HG03159 (cell line): ENCODE results near the gene TMBIM6.
"Not testable (repeated sequence)": the region's sequence is repeated elsewhere in the genome, so short reads cannot be mapped to it uniquely, and the experiment has no call there.

Experiments used
- ATAC-seq: cut with Tn5 transposase; IDR thresholded peaks from one replicate; pipeline ENCODE4 v1.9.1; 2021; ENCODE audit warnings: mild to moderate bottlenecking, moderate library complexity; ENCODE audit not compliant: unreplicated experiment

TMBIM6 gene

GRCh38 chr12:49740930-49741881 lies at the start of gene TMBIM6:
Gene TMBIM6 (plus strand): TSS chr12:49741557. CDS start chr12:49752494, 10,937 bp downstream.
- peak; percentile 95 for ATAC-seq

GRCh38 chr12:49692851-49693250 lies 48.5 kb upstream of the TMBIM6 start:
- no peak for ATAC-seq

GRCh38 chr12:49693931-49694444 lies 47.4 kb upstream of the TMBIM6 start:
- ATAC-seq = no peak

- ATAC-seq = no peak
Observed at GRCh38 chr12:49696723-49697122, 44.6 kb upstream of the TMBIM6 start.

- ATAC-seq = no peak
Observed at GRCh38 chr12:49697808-49698207, 43.5 kb upstream of the TMBIM6 start.

GRCh38 chr12:49698619-49699545 lies 42.5 kb upstream of the TMBIM6 start:
- ATAC-seq = peak; percentile 76

GRCh38 chr12:49702009-49702408 lies 39.3 kb upstream of the TMBIM6 start:
- ATAC-seq = no peak

GRCh38 chr12:49702676-49703215 lies 38.6 kb upstream of the TMBIM6 start:
- no peak for ATAC-seq

GRCh38 chr12:49703647-49704137 lies 37.7 kb upstream of the TMBIM6 start:
- ATAC-seq = no peak

- no peak for ATAC-seq
Observed at GRCh38 chr12:49705479-49706134, 35.8 kb upstream of the TMBIM6 start.

GRCh38 chr12:49706351-49707127 lies 34.8 kb upstream of the TMBIM6 start:
- peak; percentile 29 for ATAC-seq

- ATAC-seq = peak; percentile 81
Observed at GRCh38 chr12:49707128-49707811, 34.1 kb upstream of the TMBIM6 start, which contains the start of gene FMNL3. Gene FMNL3 (minus strand): TSS chr12:49707405. CDS start chr12:49707180, 225 bp downstream.

GRCh38 chr12:49707812-49708147 lies 33.6 kb upstream of the TMBIM6 start:
- ATAC-seq = no peak

- no peak for ATAC-seq
Observed at GRCh38 chr12:49708851-49709250, 32.5 kb upstream of the TMBIM6 start.

- ATAC-seq = not testable (repeated sequence)
Observed at GRCh38 chr12:49713952-49714351, 27.4 kb upstream of the TMBIM6 start.

- ATAC-seq = peak; percentile 78
Observed at GRCh38 chr12:49716553-49716952, 24.8 kb upstream of the TMBIM6 start.

- ATAC-seq = not testable (repeated sequence)
Observed at GRCh38 chr12:49717800-49718199, 23.6 kb upstream of the TMBIM6 start.

GRCh38 chr12:49720214-49720613 lies 21.1 kb upstream of the TMBIM6 start:
- no peak for ATAC-seq

GRCh38 chr12:49721355-49721754 lies 20.0 kb upstream of the TMBIM6 start:
- ATAC-seq = not testable (repeated sequence)
